GM12878 (cell line): Measurements from ENCODE around the gene YARS1. TPM values are rescaled to one million over a fixed set of nuclear protein-coding genes. Genes with fewer than 3 reads are reported as not detected.
"Not testable (repeated sequence)": the region's sequence is repeated elsewhere in the genome, so short reads cannot be mapped to it uniquely, and the experiment has no call there.

Experiments used
- ATAC-seq: fragments of 200-7000 bp; cut with Tn5 transposase; 3 replicates; pipeline ENCODE4 v1.9.1; 2020; ENCODE audit warnings: mild to moderate bottlenecking, moderate library complexity
- BruUV-seq: library from RNA; stranded (reverse); fragments of 400-500 nt; replicated peaks from 2 replicates; lab custom pipeline; 2021; lab: Mats Ljungman, UMichigan
- CTCF ChIA-PET: fragments of 300-600 bp; sonication (Branson Sonifier 250); formaldehyde crosslinking; extraction: SDS; loops from one replicate; lab custom pipeline; 2021; ENCODE audit warnings: inconsistent platforms; lab: Yijun Ruan, JAX
- POLR2A ChIA-PET: fragments of 350-600 bp; formaldehyde crosslinking; extraction: SDS; loops from one replicate; lab custom pipeline; 2021; ENCODE audit warnings: inconsistent platforms; lab: Charles Lee
- RAD21 ChIA-PET: fragments of 300-600 bp; sonication (Branson Sonifier 250); formaldehyde crosslinking; loops from one replicate; lab custom pipeline; 2023; ENCODE audit warnings: antibody characterized with exemption; ENCODE audit not compliant: unreplicated experiment; lab: Charles Lee
- SMC1A ChIA-PET: fragments of 300-600 bp; sonication (Branson Sonifier 250); formaldehyde crosslinking; loops from one replicate; lab custom pipeline; 2023; ENCODE audit not compliant: unreplicated experiment, uncharacterized antibody; lab: Charles Lee
- DNase-seq: peaks from one replicate; pipeline ENCODE4 v3.0.0-alpha.2; 2011; ENCODE audit warnings: low read depth, low spot score
- FAIRE-seq: peaks from 3 replicates; lab custom pipeline; 2011; peaks lifted over from hg19 to GRCh38; lab: Jason Lieb, UNC
- H2AFZ ChIP-seq: 2 replicates; pipeline ENCODE4 v1.6.0; 2011; ENCODE audit warnings: low read depth, low read length, control low read depth; ENCODE audit not compliant: control insufficient read depth
- H3K27ac ChIP-seq: 2 replicates; pipeline ENCODE4 v1.5.1; 2011; ENCODE audit warnings: control low read depth; ENCODE audit not compliant: control insufficient read depth, insufficient read depth
- H3K27me3 ChIP-seq, 2 experiments: replicated peaks in 1 of 2; 2 replicates each; pipeline versions ENCODE4 v1.6.0 to v1.6.1; 2011; ENCODE audit warnings: low read length in 1 of 2; ENCODE audit not compliant: control insufficient read depth in 2 of 2, insufficient read depth in 2 of 2
- H3K36me3 ChIP-seq, 2 experiments: 2 replicates each; pipeline ENCODE4 v1.5.1; 2011; ENCODE audit warnings: low read length in 1 of 2; ENCODE audit not compliant: control insufficient read depth in 2 of 2, insufficient read depth in 2 of 2
- H3K4me1 ChIP-seq: 2 replicates; pipeline ENCODE4 v1.6.1; 2011; ENCODE audit warnings: mild to moderate bottlenecking, low read length, moderate library complexity, mixed read lengths; ENCODE audit not compliant: control insufficient read depth, insufficient read depth
- H3K4me2 ChIP-seq: 2 replicates; pipeline ENCODE4 v1.6.0; 2011; ENCODE audit warnings: control low read depth; ENCODE audit not compliant: control insufficient read depth, insufficient read depth
- H3K4me3 ChIP-seq: fragments of 200-600 bp; sonication (generic); 2 replicates; pipeline ENCODE4 v1.5.1; 2016
- H3K79me2 ChIP-seq: 2 replicates; pipeline ENCODE4 v1.6.0; 2011; ENCODE audit warnings: low read length; ENCODE audit not compliant: control insufficient read depth, insufficient read depth
- H3K9ac ChIP-seq: 2 replicates; pipeline ENCODE4 v1.8.0; 2011; ENCODE audit warnings: low read length, control low read depth, mixed read lengths; ENCODE audit not compliant: control insufficient read depth, insufficient read depth
- H3K9me3 ChIP-seq: replicated peaks from 3 replicates; pipeline ENCODE4 v1.5.1; 2011; ENCODE audit warnings: mild to moderate bottlenecking, low read length; ENCODE audit not compliant: control insufficient read depth, insufficient read depth
- H4K20me1 ChIP-seq: 2 replicates; pipeline ENCODE4 v1.6.0; 2011; ENCODE audit not compliant: control insufficient read depth, insufficient read depth
- BCL3 ChIP-seq: IDR thresholded peaks from 2 replicates; pipeline ENCODE4 v1.6.1; 2011; ENCODE audit warnings: borderline replicate concordance, low read depth, mild to moderate bottlenecking, moderate library complexity, low read length; ENCODE audit not compliant: insufficient read depth, poor library complexity, severe bottlenecking
- EED ChIP-seq: sonication (generic); IDR thresholded peaks from 2 replicates; pipeline ENCODE4 v1.6.1; 2016; ENCODE audit warnings: antibody characterized with exemption, low read depth
- HDGF ChIP-seq: fragments of 450-650 bp; IDR thresholded peaks from 2 replicates; pipeline ENCODE4 v1.6.1; 2016; ENCODE audit warnings: antibody characterized with exemption
- RB1 ChIP-seq: fragments of 450-650 bp; formaldehyde crosslinking; IDR thresholded peaks from 2 replicates; pipeline ENCODE4 v1.6.1; 2017; ENCODE audit warnings: mild to moderate bottlenecking, borderline replicate concordance
- RFX5 ChIP-seq: IDR thresholded peaks from 2 replicates; pipeline ENCODE4 v1.6.1; 2011; ENCODE audit warnings: low read depth, low read length, improper control_type of control experiment
- WGBS: methylation state at CpG from one replicate; pipeline ENCODE4 v1.1.6; 2016; ENCODE audit warnings: low lambda C conversion rate; ENCODE audit not compliant: insufficient replicate concordance, insufficient coverage; ENCODE audit errors: missing lambda C conversion rate; 5-methylcytosine and 5-hydroxymethylcytosine counted together
- in situ Hi-C: fragments of 300-500 bp; cut with MboI; formaldehyde crosslinking; loops from 9 replicates; pipeline ENCODE4 v1.14.3; 2018; ENCODE audit warnings: mixed read lengths
- intact Hi-C: fragments of 100-400 bp; cut with micrococcal nuclease; formaldehyde crosslinking; loops from one replicate; pipeline ENCODE4 v1.14.2; 2022; ENCODE audit not compliant: unreplicated experiment
- polyA plus RNA-seq, 11 experiments: library from polyadenylated mRNA; depleted of rRNA in 4 of 11; unstranded in 6 of 11; stranded (reverse) in 5 of 11; fragments of >200 nt; fragmentation: Nextera tagmentation in 4 of 11; fragmentation: Illumina TruSeq in 1 of 11; extraction: Ambion mirVana in 4 of 11; extraction: Trizol in 1 of 11; gene quantifications; 1 replicate in 1 of 11; 2 replicates in 10 of 11; pipeline versions ENCODE4 v1.2.1 to v1.2.3, GENCODE V29; 2011 to 2016; ENCODE audit warnings: inconsistent platforms in 2 of 11, missing spikeins in 2 of 11, low read depth in 1 of 11
- total RNA-seq, 4 experiments: library from RNA; depleted of rRNA in 3 of 4; stranded (reverse); fragments of >200 nt in 3 of 4; fragmentation: Illumina TruSeq in 1 of 4; extraction: Trizol in 1 of 4; gene quantifications; 2 replicates each; pipeline versions ENCODE4 v1.2.1 to v1.2.3, GENCODE V29; 2013 to 2021

YARS1 gene
- total and polyA plus RNA-seq, 10 of the 15 experiments (the other 5 are each of a cell fraction or from before 2014, with no cell fraction given): 39.9 to 202 (median 136) TPM

DNA sequence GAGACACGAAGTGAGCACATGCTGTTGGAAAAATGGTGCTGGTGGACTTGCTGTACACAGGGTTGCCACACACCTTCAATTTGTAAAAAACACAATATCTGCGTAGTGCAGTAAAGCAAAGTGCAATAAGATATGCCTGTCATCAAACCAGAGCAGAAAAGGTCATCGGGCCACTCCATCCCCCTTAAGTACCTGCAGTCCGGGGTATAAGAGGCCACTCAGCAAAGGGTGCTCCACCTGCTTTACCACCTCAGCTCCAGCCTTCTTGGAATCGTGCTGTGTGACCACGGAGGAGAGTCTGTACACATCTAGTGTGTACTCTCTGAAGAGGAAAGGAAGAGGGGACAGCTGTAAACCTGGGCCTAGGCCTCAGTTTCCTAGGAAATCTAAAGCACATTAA, 10.9 kb downstream of the YARS1 start (continued):
- no peak for TF ChIP-seq BCL3
- TF ChIP-seq HDGF: no peak
- TF ChIP-seq RFX5: no peak
- TF ChIP-seq RB1: no peak
- no peak for TF ChIP-seq EED
- TF ChIP-seq, all 136 proteins: peak for 0

DNA sequence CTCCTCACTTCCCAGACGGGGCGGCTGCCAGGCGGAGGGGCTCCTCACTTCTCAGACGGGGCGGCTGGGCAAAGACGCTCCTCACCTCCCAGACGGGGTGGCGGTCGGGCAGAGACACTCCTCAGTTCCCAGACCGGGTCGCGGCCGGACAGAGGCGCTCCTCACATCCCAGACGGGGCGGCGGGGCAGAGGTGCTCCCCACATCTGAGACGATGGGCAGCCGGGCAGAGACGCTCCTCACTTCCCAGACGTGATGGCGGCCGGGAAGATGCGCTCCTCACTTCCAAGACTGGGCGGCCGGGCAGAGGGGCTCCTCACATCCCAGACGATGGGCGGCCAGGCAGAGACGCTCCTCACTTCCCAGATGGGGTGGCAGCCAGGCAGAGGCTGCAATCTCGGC, 12.7 kb downstream of the YARS1 start:
- H4K20me1 ChIP-seq, H3K27ac ChIP-seq, H2AFZ ChIP-seq, H3K4me1 ChIP-seq, FAIRE-seq, SMC1A ChIA-PET, POLR2A ChIA-PET, in situ Hi-C loops, ATAC-seq, H3K79me2 ChIP-seq, RAD21 ChIA-PET, H3K4me3 ChIP-seq, H3K9ac ChIP-seq, H3K4me2 ChIP-seq, CTCF ChIA-PET, BruUV-seq, intact Hi-C loops, DNase-seq, H3K9me3 ChIP-seq, H3K27me3 ChIP-seq: not testable (repeated sequence)
- 97% methylated on average over 25 of the region's 30 CpGs for WGBS
- H3K36me3 ChIP-seq: peaks cover 14 to 28% of the 10 kb centered on the region in 2 experiments
